HG03442 (cell line): ENCODE data around the gene AK1.

Experiments used
- ATAC-seq: cut with Tn5 transposase; IDR thresholded peaks from one replicate; pipeline ENCODE4 v1.9.1; 2021; ENCODE audit warnings: mild to moderate bottlenecking, moderate library complexity; ENCODE audit not compliant: unreplicated experiment

The AK1 gene

GRCh38 chr9:127869310-127870152 is 7.9 kb downstream of the AK1 start:
- peak; percentile 56 for ATAC-seq

DNA sequence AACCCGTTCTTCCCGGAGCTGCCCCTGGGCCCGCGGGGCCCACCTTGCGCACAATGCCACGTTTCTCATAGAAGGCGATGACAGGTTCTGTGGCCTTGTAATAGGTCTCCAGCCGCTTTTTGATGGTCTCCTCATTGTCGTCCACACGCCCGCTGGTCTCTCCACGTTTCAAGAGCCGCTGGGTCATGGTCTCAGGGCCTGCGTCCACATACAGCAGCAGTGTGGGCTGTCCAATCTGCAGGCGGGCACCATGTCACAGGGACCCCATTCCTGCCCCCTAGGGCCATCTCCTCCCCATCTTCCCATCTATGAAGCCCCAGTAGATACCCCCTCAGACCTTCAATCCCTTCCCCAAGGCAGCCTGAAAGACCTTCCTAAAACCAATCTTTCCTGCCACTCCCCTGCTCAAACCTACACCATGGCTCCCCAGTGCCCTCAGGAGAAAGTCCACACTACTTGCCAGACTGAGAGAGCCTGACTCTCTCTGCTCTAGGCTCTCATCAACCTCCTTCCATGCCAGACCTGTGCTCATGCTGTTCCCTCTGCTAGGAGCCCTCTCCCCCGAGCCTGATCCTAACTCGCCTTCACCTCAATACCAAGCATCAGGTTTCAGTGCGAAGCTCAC is 9.1 kb downstream of the AK1 start:
- no peak for ATAC-seq

DNA sequence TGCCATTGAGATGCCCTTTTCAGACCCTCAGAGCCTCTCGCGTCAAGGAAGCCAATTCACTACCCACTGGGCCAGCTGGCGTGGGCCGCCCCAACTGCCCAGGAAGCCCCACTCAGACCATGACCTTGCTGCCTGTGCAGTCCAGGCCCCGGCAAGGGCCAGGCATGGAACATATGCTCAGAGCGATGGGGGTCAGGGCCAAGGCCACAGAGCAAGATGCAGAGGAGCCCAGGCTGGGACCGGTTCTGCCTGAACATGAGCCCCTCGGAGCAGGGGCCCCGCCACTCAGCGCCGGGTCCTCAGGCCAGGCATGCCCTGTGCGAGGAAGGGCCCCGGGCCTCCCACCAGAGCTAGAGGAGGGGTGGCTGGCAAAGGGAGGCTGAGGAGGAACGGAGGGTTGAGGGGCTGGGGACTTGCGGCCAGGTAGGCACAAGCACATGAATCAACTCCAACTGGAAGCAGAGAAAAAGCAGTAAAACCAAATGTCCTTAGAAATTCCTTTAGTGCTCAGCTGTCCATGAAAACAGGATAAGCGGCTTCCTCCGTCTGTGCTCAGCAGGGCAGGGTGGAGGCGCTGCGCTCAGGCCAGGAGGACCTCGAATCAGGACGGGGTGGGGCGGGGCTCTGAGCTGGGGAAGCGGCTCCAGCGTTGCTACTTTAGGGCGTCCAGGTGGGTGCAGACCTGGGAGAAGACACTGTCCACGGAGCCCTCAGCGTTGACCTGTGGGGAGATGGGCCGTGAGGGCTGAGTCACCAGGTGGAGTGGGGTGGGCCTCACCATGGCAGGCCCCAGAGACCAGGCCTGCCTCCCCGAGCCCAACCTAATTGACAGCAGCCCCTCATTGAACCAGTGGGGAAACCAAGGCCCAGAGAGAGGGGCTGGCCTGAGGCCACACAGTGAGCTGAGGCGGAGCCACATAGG is 9.9 kb downstream of the AK1 start:
- no peak for ATAC-seq

DNA sequence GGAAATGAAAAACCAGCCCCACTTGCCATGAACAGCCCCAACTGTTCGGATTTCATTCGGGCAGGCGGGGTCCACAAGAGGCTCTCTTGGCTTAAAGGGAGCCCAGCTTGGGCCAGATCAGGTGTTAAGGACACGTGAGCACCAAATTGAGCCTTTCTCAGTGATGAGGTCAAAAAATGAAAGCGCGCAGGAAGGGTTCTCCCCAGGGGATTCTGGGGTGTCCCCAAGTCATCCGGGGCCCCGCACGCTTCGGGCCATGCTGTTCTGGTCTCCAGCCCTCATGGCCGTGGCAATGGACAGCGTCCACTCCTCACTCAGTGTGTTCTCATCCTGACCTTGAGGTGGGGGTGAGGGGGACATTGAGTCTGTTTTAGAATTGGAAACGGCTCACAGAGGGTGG is 10.9 kb downstream of the AK1 start:
- ATAC-seq, result no peak

- ATAC-seq, result no peak
Measured at GRCh38 chr9:127865645-127866464, 11.6 kb downstream of the AK1 start.

DNA sequence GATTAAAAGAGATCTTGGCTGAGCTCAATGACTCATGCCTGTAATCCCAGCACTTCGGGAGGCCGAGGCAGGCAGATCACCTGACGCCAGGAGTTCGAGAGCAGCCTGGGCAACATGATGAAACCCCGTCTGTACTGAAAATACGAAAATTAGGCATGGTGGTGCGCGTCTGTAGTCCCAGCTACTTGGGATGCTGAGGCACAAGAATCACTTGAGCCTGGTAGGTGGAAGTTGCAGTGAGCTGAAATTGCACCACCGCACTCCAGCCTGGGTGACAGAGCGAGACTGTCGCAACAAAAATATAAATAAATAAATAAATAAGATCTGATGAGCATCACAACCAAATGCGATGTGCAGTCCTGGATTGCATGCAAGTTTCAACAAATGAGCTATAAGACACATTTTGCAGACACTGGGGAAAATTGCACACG is 14.3 kb downstream of the AK1 start:
- ATAC-seq, result no peak

DNA sequence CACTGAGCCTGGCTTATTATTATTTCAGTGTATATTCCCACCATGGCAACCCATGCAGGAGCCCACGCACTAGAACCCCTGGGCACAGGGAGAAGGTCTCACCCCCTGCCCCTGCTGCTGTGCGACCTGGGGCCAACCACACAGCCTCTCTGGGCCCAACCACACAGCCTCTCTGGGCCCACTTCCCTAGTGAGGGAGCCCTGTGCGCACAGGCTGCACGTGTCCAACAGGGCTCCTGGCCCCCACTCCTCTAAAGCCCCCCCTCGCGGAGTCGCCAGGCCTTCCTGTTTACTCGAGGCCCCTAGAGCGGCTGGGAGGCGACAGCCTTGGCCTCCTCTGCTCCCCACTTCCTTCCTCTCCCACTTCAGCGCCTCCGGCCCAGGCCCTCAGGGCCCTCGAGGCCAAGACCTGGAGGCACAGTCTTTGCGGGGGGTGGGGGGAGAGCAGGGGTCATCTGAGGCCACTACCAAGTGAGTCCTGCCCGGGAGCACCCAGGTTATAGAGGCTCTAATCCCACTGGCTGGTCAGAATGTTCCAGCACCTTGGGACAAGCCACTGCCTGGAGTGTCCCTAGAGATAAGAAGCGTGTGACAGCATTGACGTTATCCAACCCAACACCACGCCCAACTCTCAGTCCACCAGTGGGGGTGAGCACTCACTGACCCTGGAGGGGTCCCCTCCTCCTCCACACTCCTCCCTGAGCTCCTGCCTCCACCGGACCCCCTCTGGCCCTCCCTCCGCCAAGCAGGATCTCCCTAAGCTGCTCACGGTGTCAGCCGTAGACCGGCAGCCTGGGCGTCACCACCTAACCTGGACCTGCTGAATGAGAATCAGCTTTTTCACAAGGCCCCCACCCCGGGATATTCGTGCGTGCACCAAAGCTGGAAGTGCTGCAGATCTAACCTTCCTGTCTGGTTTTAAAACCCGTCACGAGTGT is 15.1 kb downstream of the AK1 start:
- ATAC-seq, result no peak

DNA sequence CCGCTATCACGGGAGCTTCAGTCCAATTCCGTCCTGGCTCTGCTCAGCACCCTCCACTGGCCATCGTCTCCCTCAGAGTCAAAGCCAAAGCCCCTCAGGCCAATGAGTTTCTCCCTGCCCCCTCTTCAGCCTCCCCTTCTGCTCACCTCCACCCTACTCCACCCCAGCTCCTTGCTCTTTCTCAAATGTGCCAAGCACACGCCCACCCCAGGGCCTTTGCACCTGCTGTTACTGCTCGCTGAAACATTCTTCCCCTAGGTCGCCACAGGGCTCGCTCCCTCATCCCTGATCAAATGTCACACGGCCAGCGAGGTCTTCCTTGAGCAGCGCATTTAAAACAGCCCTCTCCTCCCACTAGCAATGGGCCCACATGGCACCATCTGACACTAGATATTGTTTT is 16.7 kb downstream of the AK1 start:
- ATAC-seq, result no peak

- ATAC-seq, result no peak
Measured at GRCh38 chr9:127860260-127860659, 17.2 kb downstream of the AK1 start.

DNA sequence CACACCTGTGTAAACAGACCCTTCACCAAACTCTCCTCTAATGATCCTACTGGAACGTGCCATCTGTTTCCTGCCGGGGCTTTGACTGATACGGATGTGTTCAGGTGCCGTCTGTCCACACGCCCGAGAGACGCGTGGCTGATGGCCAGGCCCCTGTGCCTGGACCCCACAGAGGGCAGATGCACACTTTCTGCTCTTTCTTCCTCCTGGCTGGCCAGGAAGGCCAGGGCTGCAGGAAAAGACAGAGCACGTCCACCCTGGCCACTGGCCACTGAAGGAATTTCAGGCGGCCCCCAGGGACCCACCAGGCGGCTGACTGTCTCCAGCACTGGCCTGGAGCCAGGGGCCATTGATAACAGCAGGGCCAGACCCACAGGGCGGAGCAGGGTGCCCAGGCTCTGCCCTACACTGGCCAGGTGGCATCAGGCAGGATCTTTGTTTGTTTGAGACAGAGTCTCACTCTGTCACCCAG is 19.4 kb downstream of the AK1 start:
- ATAC-seq, result no peak

DNA sequence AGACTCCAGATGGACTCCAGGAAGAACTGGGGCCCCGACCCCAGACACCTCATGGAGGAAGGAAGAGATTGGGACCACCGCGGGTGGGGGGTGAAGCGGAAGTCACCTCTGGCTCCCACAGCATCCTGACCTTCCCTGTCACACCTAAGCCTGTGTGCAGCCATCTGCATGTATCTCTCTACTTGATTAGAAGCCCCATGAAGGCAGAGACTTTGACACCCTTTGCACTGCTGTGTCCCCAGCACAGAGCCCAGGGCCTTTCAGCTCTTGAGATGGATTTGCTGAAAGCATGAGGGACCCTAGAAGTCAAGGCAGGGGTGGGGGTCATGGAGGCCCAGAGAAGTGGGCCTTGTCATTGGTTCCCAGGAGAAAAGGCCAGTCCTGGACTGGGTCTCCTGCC is 20.2 kb downstream of the AK1 start:
- no peak for ATAC-seq

DNA sequence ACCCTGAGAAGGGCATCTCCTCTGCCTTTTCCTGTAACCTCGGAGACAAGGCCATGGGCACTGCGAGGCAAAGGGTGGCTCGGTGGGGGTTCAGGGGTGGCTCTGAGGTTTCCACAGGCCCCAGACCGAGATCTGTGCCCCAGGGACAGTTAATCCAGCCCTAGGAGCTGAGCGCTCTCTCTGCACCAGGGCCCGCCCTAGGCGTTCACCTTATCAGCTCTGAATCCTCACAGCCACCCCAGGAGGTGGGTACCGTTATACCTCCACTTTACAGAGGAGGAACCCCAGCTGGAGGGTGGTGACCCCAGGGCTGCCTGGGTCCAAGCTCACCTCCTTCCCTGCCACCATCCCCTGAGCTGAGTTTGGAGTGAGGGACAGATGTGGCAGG is 20.8 kb downstream of the AK1 start:
- ATAC-seq, result no peak

- no peak for ATAC-seq
Measured at GRCh38 chr9:127856094-127856728, 21.3 kb downstream of the AK1 start.

- no peak for ATAC-seq
Measured at GRCh38 chr9:127855522-127855921, 22.0 kb downstream of the AK1 start.

GRCh38 chr9:127854960-127855359 is 22.5 kb downstream of the AK1 start:
- no peak for ATAC-seq

GRCh38 chr9:127854184-127854806 is 23.2 kb downstream of the AK1 start, which contains the start of gene ENG:
Gene ENG, minus strand, starts transcription at chr9:127854658. Its CDS starts 303 bp downstream, at chr9:127854355.
- ATAC-seq, result no peak

DNA sequence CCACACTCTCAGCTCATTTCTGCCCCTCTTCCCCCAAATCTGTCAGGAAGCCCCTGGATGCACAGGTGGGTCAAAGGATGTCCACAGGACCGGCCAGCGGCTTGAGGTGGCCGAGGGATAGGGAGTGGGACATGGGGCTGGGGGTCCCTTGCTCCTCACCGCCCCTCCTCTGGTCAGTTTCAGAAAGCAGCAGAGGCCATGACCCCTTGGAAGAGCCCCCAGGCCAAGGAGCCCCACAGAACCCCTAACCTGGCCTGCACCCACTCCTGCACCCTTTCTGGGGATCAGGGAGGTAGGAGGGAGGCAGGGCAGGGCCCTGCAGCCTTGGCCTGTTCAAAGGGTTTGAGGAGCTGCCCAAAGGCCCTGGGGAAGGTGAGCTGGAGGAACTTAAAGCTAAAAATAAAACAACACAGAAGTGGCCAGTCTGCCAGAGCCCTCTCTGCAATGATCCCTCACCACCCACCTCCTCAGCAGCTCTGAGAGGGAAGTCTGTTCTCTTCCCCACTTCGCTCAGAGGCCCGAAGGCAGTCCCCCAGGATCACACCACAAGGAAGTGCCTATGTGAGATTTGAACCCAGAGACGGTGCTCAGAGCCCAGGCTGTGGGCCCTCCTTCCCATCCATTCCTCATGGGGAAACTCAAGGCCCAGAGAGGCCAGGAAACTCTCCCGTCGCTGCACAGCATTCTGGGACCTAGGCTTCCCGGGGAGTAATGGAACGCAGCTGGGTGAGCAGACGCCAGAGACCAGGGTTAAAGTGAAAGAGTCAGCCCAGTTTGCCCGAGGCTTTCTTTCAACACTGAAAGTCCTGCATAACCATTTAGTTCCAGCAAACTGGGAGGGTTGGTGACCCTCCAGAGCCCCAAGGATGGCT is 23.9 kb downstream of the AK1 start:
- ATAC-seq, result no peak
